HG02763 (cell line): ENCODE data around the gene STXBP1.
"Not testable (repeated sequence)": the region's sequence is repeated elsewhere in the genome, so short reads cannot be mapped to it uniquely, and the experiment has no call there.

Experiments
- ATAC-seq: cut with Tn5 transposase; IDR thresholded peaks from one replicate; pipeline ENCODE4 v1.9.1; 2021; ENCODE audit warnings: mild to moderate bottlenecking, moderate library complexity; ENCODE audit not compliant: unreplicated experiment

STXBP1 gene

DNA sequence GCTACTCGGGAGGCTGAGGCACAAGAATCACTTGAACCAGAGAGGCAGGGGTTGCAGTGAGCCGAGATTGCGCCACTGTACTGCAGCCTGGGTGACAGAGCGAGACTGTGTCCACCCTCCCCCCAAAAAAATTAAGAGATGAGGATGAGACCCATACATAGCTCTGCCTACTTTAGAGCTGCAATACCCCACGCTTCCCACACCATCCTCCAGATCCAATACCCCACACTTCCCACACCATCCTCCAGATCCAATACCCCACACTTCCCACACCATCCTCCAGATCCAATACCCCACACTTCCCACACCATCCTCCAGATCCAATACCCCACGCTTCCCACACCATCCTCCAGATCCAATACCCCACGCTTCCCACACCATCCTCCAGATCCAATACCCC is 34.9 kb upstream of the STXBP1 start:
- not testable (repeated sequence) for ATAC-seq

DNA sequence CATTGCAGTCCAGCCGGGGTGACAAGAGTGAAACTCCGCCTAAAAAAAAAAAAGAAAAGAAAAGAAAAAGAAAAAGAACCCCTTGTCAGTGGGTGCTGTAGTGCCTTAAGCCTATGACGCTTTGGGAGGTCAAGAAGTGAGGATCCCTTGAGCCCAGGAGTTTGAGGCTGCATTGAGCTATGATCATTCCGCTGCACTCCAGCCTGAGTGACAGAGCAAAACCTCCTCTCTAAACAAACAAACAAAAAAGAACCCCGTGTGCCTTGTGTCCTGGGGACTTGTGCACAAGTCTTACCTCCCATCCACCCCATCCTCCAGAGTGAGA is 33.5 kb upstream of the STXBP1 start:
- ATAC-seq = no peak

DNA sequence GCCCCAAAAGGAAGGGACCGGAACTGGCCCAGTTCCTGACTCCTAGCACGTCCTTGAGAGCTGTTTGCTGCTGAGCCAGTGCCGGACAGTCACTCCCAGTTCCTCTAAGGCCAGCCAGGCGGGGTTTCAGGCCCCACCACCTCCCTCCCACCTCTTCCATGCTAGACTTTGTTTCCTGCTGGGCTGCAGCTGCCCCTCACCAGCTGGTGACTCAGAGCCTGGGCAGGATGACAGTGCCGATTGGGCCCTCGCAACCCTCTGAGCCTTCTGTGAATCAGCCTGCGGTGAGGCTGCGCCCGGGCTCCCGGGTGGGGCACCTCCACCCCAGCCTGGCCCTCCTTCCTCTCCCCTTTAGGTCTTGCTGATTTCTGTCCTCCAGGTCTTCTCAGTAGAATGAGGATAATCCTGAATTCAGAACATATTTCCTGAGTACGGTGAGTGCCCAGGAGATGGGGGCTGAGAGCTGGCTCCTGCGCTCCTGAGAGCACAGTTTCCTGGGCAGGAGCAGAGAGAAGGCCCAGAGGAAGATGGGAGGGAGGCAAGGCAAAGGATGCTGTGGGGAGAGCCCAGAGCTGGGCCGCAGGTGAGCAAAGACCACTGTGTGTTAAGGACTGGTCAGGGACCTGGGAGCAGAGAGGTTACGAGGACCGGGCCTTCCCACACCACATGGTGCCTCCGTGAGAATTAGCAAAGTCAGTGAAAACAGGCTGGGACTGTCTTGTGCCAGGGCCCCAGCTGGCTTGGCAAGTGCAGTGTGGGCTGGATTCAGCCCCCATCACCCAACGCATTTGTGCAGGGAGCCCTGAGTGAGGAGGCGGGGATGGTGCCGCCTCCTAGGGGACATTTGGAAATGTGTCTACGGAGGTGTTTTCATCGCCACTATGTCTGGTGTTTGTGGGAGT is 32.9 kb upstream of the STXBP1 start:
- no peak for ATAC-seq

DNA sequence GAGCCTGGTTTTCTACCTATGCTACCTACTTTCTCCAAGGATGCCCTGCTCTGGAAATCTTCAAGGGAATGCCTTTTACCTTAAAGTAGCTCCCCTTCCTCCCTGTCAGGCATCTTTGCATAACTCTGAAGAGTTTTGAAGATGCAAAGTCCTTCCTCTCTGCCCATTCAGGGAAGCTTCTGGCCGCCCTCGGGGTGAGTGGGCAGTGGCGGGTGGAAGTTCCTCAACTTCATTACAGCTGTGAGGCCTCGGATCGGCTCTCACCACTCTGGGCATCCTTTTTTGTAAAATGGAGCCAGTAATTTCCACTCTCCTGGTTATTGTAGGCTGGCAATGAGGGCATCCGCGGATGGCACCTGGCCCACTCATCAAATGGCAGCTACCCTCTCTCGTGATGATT is 31.7 kb upstream of the STXBP1 start:
- ATAC-seq = no peak

DNA sequence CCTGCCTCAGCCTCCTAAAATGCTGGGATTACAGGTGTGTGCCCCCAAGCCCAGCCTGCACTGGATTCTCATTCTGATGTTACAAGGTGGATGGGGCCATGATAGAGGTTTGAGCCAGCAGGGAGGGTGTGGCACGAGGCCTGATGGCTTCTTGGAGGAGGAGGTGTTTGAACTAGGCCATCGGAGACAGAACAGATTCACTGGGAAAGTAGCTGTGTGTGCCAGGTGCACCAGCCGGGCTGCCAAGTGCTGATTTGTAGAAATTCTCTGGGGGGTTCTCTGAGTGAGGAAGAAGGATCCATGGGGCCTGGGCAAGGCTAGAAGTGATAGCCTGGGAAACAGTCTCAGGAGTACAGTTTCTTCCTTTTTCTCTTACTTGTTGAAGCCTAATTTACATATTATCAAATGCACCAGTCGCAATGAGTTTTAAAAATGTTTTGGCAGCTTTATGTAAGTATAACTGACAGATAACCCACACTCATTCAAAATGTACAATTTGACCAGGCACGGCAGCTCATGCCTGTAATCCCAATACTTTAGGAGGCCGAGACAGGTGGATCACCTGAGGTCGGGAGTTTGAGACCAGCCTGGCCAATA is 31.1 kb upstream of the STXBP1 start:
- no peak for ATAC-seq

DNA sequence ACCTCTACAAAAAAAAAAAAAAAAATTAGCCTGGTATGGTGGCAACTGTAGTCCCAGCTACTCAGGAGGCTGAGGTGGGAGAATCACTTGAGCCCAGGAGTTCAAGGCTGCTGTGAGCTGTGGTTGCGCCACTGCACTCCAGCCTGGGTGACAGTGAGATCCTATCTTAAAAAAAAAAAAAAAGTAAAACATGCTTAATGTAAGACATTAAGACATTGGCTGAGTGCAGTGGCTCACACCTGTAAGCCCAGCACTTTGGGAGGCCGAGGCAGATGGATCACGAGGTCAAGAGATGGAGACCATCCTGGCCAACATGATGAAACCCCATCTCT is 27.6 kb upstream of the STXBP1 start:
- not testable (repeated sequence) for ATAC-seq

DNA sequence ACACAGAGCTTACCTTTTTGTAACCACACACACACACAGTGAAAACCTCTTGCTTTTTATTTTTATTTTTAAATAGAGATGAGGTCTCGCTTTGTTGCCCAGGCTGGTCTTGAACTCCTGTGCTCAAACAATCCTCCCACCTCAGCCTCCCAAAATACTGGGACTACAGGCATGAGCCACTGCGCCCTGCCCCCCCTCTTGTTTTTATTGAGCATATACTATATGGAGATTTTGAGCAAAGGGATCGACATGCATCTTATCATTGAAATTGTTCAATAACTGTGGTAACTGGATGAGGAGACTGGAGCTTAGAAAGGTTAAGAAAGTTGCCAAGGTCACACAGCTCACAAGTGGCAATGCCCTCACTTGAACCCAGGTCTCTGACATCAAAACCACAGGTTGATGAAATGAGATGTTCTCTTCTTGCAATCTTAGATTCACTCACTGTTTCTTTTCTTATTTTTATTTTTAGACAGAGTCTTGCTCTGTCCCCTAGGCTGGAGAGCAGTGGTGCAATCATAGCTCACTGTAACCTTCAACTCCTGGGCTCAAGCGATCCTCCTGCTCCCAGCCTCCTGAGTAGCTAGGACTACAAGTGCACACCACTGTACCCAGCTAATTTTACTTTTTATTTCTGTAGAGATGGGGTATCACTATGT is 26.8 kb upstream of the STXBP1 start:
- no peak for ATAC-seq

DNA sequence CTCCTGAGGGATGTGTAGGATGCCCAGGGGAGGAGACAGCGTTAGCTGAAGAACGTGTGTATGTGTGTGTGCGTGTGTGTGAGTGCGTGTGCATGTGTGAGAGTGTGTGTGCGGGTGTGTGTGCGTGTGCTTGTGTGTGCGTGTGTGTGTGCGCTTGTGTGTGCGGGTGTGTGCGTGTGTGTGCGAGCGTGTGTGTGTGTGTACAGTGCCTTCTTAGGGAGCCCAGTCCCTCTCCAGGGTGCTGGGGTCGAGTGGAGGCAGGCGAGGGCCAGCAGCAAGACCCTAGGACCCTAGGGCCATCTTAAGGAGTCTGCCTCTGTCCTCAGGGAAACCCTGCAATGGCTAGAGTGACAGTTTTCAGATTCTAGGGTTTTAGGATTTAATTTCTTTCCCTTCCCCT is 26.0 kb upstream of the STXBP1 start:
- no peak for ATAC-seq

DNA sequence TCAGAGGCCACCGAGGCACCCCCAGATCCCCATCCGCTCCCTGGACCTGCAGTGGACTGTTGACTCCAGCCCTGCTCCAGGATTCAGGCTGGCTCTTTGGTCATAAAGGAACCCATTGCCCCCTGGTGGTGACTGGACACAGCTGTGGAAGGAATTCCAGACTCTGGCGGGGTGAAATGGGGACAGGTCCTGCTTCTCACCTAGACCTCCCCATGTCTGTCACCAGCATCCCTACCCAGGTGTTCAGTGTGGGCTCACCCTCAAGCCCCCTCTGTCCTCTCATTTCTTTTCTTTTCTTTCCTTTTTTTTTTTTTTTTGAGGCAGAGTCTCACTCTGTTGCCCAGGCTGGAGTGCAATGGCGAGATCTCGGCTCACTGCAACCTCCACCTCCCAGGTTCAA is 25.5 kb upstream of the STXBP1 start:
- ATAC-seq = no peak

DNA sequence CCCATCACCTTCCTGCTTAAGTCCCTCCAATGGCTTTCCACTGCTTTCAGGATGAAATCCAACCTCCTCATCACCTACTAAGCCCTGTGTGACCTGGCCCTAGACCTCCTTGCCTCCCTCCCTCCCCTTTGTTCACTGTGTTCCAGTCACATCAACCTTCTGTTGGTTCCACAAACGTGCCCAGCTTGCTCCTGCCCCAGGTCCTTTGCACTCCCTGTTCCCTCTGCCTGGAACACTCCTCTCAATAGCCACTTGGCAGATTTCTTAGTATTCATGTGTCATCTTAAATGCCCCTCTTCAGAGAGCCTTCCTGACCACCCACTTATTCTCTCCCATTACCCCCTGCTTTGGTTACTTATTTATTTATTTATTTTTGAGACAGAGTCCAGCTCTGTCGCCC is 24.1 kb upstream of the STXBP1 start:
- no peak for ATAC-seq

DNA sequence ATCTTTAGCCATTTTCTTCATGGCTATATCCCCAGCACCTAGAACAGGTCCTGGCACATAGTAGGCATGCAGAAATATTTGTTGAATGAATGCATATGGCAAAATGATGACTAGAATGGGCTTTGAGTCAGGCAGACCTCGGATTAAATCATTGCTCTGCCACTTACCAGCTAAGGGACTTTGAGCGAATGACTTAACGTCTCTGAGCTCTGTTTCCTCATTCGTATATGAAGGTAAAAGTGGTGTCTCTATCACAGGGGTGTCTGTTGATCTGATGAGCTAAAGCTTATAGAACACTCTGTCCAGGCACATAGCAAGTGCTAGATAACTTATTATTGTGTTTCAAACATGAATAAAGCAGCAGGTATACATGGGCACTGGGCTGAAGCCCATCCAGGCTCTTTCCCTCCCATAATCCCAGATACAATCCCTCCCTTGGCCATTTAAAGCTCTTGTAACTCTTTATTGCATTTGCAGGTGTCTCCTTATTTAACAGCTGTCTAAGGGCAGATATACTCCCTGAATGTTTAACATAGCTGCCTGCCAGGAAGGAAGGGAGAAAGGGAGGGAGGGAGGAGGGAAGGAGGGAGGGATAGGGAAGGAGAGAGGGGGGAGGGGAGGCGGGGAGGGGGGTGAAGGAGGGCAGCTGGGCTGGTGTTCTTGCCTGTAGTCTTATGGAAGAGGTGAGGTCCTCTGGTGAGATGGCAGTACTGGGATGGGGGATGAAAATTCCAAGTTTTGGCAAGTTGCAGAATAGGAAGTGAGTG is 23.2 kb upstream of the STXBP1 start:
- no peak for ATAC-seq

DNA sequence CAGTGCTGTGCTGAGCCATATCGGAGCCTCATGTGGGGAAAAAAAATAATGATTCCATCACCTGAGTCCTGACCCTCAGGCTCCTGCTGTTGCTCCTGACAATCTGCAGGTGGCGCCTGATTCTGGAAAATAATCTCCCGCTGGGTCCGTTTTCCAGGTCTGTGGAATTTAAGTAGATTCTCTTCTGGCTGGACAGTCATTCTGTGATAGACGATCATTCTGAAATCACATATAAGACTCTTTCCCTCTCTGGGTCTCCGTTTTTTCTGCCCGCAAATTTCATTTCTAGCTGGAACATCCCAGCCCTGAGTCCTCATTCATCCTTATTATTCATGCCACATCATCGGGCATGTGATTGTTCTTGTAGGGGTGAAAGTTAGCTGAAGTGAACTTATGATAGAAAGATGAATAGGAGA is 22.1 kb upstream of the STXBP1 start:
- ATAC-seq = no peak

DNA sequence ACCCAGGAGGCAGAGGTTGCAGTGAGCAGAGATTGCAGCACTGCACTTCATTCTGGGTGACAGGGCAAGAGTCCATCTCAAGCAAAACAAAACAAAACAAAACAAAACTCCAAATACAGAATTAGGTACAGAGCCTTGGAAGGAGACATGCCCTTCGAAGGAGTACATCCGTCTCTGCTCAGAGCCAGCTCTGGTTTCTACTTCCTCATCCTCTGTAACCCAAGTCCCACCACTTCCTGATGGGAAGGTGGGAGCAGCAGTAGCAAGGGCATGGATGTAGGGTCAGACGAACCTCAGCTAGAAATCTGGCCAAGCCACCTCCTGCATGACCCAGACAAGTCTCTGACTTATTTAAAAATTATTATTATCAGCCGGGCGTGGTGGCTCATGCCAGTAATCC is 16.5 kb upstream of the STXBP1 start:
- ATAC-seq = no peak

DNA sequence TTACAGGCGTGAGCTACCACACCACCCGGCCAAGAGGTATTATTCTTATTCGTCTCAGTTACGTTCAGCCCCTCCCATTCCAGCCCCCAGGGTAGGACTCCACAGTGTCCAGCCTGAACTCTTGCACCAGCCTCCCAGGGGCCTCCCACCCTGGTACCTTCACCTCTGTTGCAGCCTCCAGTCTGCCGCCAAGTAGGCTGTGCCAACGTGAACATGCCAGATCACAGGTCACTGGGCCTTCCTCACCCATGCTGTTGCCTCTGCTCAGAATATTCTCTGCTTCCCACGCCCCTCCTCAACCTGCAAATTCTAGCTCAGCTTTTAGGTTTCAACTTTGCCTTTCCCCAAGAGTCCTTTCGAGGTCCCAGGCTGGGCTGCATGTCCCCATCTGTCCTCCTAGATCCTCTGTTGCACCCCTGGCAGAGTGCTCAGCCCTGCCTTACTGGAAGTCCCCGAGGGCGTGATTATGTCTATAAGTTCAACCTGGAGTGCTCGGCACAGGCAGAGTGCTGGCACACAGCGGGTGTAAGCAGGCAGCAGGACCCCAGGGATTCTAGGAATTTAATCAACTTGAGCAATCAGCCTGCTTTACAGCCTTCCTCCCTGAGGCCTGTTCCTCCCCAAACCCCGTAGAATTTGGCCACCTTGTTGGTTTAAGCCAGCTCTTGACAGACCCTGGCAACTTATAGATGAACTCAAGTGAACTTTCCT is 13.1 kb upstream of the STXBP1 start:
- ATAC-seq = no peak

DNA sequence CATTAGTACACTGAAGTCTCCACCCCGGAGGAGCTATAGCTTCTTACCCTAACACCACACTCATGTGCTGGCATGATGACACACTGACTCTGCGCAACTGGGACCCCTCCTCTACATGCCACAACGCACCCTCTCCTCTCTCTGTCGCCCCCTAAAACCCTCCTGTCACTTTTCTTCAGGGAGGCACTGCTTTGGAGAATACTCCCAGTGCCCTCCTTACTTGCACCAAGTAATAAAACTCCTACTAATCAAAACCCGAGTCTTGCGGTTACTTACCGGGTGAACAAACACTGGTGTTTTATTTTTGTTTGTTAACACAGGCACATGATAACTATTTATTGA is 12.6 kb upstream of the STXBP1 start:
- no peak for ATAC-seq

DNA sequence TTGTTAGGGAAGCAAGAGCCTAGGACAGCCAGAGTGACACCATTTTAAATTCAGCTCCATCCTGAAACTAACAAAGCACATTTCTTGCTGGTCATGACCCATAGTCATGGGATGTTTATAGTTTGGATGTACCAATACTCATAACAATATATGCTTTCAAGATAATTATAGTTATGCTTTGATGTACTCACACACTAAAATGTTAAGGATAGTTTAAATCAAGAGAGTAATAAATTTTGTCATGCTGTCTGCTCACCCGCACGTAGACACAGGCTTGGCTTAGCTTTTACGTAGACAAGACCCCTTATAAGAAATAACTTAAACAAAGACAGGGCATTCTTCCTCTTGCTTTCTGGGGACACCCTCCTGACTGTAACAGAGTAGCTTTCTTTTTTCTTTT is 8.9 kb upstream of the STXBP1 start:
- no peak for ATAC-seq

DNA sequence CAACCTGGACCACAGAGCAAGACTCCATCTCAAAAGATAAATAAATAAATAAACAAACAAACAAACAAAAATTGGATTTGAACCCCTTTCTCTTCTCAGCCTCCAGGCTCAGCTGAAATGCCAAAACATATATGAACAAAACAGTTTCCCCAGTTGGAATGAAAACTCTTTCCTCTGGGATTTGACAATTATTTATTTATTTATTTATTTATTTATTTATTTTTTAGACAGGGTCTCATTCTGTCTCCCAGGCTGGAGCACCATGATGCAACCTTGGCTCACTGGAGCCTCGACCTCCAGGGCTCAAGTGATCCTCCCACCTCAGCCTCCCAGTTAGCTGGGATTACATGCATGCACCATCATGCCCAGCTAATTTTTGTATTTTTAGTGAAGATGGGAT is 6.0 kb upstream of the STXBP1 start:
- no peak for ATAC-seq

DNA sequence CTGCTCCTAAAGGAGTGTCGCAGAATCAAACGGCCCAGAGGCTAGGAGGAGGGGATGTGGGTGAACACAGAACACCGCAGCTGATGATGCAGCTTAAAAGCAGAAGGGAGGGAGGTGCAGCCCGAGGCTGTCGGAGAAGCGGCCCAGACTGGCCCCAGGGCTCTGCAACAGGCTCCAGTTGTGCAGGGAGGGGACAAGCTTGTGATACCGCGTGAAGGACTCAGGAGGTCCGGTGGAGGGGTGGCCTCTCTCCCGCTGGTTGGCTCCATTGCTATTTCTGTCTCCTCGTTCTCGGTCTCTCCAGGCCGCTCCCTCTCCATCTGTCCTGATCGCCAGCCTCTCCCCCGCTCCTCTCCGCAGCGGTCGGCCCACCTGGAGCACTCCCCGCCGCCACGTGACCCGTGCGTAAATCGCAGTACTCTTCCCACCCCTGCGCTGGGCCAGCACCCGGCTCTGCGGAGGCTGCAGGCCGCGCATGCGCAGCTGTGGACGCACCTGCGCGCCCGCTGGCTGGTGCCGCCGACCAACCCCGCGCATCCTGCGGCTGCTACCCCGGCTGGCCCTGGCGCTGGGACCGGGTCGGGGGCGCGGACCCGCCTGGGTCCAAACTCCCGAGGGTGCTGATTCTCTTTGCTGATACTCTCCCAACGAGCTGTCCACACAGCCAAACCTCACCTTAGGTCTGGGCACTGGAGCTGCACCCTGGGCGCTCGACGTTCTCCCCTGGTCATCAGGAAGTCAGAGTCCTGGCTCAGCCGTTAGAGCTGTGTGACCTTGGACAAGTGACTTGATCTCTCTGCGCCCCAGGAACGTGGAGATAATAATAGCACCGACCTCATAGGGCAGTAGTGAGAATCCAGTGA is 3.7 kb upstream of the STXBP1 start:
- no peak for ATAC-seq

DNA sequence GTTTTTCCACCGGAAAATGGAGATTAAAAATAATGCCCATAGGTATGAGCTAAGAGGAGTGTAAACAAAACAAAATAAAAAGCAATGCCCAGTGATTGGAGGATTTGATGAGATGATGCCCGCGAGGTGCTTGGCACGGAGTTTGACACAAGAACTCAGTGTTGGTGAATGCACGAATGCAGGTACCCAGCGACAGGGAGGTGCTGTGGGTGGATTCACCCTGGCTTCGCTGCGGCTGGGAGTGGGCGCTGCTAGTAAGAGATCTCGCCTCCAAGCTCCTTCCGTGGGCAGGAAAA is 526 bp upstream of the STXBP1 start:
- ATAC-seq = no peak

DNA sequence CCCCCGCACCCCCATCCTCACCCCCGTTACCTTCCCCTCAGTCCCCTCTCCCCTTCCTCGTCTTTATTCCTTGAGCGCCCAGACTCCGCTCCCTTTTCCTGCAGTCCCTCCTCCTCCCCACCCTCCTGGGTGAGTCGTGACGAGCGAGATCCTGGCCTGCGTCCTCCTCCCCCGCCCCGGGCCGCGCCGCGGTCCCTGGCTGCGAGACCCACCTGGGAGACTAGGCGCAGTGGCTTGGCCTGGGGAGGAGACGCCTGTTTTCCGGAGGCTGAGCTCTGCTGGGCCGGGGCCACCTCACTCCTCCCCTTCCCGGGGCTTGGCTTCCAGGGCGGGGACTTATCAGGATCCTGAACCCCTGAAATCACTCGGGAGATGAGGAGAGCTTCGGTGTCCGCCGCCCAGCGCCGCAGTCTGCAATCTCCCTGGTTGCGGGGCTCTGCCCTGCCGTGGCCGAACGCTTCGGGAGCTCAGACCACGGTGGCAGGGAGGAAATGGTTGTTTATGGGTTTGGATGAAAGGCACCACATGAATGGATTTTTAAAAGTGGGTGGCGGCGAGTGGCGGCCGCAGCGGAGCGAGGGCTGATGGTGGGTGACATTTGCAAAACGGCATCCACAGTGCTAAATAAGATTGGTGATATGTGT is 984 bp downstream of the STXBP1 start:
- no peak for ATAC-seq
